Mucosa of rectum (tissue), 2 donors: ENCODE data around the gene CATSPERZ.

ENCODE experiments used
- H3K27ac ChIP-seq, 2 donors: one replicate each; pipeline ENCODE4 v1.7.0; 2013; ENCODE audit warnings: inconsistent platforms in 2 of 2, low read depth in 2 of 2, low read length in 2 of 2
- H3K27me3 ChIP-seq, 2 donors: one replicate each; pipeline ENCODE4 v1.7.0; 2013; ENCODE audit warnings: low read length in 2 of 2; ENCODE audit not compliant: control insufficient read depth in 2 of 2, insufficient read depth in 2 of 2
- H3K36me3 ChIP-seq, 2 donors: one replicate each; pipeline ENCODE4 v1.7.0; 2013; ENCODE audit warnings: low read length in 2 of 2; ENCODE audit not compliant: control insufficient read depth in 2 of 2, insufficient read depth in 2 of 2
- H3K4me1 ChIP-seq, 2 donors: one replicate each; pipeline ENCODE4 v1.7.0; 2013; ENCODE audit warnings: low read length in 2 of 2, mild to moderate bottlenecking in 1 of 2; ENCODE audit not compliant: control insufficient read depth in 2 of 2, insufficient read depth in 2 of 2
- H3K4me3 ChIP-seq, 2 donors: one replicate each; pipeline ENCODE4 v1.7.0; 2013; ENCODE audit warnings: low read length in 2 of 2
- H3K9ac ChIP-seq, 2 donors: one replicate each; pipeline ENCODE4 v1.7.0; 2013; ENCODE audit warnings: low read length in 2 of 2, low read depth in 1 of 2, mild to moderate bottlenecking in 1 of 2
- H3K9me3 ChIP-seq, 2 donors: one replicate each; pipeline ENCODE4 v1.7.0; 2013; ENCODE audit warnings: low read length in 2 of 2; ENCODE audit not compliant: control insufficient read depth in 2 of 2
- donor health status: healthy.
- donor health status: Normal muscosa, but diverticular disease.

Gene CATSPERZ

DNA sequence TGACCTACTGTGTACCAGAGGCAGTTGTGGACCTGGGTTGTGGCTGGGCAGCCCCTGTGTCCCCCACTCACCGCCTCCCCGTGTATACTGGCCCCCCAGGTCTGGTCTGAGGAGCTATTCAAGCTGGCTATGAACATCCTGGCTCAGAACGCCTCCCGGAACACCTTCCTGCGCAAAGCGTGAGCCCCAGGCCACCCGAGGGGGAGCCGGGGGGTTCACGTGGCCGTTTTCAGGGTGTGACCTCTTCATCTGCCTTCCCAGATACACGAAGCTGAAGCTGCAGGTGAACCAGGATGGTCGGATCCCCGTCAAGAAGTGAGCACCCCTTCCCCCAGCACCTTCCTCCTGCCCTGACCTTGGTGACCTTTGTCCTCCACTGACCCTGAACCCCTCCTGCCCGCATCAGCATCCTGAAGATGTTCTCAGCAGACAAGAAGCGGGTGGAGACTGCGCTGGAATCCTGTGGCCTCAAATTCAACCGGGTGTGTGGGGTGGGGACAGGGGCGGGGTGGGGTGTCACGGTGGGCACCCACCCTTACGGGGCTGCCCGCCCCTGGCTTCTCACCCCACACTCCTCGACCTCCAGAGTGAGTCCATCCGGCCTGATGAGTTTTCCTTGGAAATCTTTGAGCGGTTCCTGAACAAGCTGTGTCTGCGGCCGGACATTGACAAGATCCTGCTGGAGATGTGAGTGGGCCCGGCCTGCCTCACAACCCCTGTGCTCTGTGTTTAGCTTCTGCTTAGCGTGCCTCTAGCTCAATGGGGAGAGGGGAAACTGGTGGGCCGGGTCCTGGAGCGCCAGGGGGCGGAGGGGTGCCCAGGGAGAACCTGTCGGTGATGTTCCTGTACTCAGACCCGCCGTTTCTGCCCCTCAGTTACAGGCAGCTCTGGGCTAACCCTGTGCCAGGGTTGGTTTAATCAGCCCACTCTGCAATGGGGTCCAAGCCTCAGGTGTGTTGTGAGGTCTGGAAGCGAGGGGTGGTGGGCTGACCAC lies 44.7 kb upstream of the CATSPERZ start:
- H3K9me3 ChIP-seq: no peaks in the 10 kb centered on the region
- H3K27me3 ChIP-seq: no peaks in the 10 kb centered on the region
- peaks cover 39 to 47% of the 10 kb centered on the region in 2 donors for H3K36me3 ChIP-seq
- H3K9ac ChIP-seq: no peak overlapping the region
- no peak overlapping the region for H3K27ac ChIP-seq
- H3K4me1 ChIP-seq: peaks cover 20 to 23% of the 10 kb centered on the region in 2 donors
- no peak overlapping the region for H3K4me3 ChIP-seq

DNA sequence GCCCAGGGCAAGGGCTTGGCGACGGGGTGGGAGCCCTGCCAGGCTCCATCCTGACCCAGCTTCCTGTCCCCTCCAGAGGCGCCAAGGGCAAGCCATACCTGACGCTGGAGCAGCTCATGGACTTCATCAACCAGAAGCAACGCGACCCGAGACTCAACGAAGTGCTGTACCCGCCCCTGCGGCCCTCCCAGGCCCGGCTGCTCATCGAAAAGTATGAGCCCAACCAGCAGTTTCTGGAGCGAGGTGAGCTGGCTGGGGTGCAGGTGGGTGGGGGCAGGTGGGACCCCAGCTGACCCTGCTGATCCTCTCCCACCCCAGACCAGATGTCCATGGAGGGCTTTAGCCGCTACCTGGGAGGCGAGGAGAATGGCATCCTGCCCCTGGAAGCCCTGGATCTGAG lies 43.9 kb upstream of the CATSPERZ start:
- Histone ChIP-seq H3K9ac (no peak overlapping the region), H3K27ac (no peak overlapping the region), H3K27me3 (no peaks in the 10 kb centered on the region), H3K4me1 (peaks cover 14 to 17% of the 10 kb centered on the region in 2 donors), H3K9me3 (no peaks in the 10 kb centered on the region), H3K36me3 (peaks cover 41 to 50% of the 10 kb centered on the region in 2 donors), H3K4me3 (no peak overlapping the region)

- H3K27me3 ChIP-seq: no peaks in the 10 kb centered on the region
- H3K27ac ChIP-seq: no peak overlapping the region
- H3K4me3 ChIP-seq: no peak overlapping the region
- peaks cover 2 to 6% of the 10 kb centered on the region in 2 donors for H3K4me1 ChIP-seq
- peaks cover 59 to 68% of the 10 kb centered on the region in 2 donors for H3K36me3 ChIP-seq
- H3K9me3 ChIP-seq: no peaks in the 10 kb centered on the region
- no peak overlapping the region for H3K9ac ChIP-seq
Observed at GRCh38 chr11:64258356-64258755, 41.8 kb upstream of the CATSPERZ start.

DNA sequence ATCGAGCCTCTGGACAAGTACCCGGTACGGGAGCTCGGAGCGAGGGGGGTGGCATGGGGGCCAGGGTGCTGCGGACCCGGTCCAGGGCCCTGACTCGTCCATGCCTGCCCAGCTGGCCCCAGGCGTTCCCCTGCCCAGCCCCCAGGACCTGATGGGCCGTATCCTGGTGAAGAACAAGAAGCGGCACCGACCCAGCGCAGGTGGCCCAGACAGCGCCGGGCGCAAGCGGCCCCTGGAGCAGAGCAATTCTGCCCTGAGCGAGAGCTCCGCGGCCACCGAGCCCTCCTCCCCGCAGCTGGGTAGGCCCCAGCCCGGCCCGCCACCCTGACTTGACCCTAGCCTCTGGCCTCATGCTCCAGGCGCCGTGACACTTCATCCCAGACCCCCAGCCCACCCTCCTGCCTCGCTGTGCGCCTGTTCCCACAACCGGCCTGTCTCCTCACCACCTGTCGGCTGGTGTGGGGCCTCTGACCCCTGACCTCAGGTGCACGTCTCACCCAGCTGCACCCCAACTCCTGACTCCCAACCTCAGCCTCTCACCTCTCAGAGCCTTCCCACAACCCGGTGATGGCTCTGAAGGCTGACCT lies 41.1 kb upstream of the CATSPERZ start:
- Histone ChIP-seq H3K36me3 (peaks cover 63 to 73% of the 10 kb centered on the region in 2 donors), H3K4me1 (no peaks in the 10 kb centered on the region), H3K9ac (no peak overlapping the region), H3K9me3 (no peaks in the 10 kb centered on the region), H3K27ac (no peak overlapping the region), H3K4me3 (no peak overlapping the region), H3K27me3 (no peaks in the 10 kb centered on the region)

DNA sequence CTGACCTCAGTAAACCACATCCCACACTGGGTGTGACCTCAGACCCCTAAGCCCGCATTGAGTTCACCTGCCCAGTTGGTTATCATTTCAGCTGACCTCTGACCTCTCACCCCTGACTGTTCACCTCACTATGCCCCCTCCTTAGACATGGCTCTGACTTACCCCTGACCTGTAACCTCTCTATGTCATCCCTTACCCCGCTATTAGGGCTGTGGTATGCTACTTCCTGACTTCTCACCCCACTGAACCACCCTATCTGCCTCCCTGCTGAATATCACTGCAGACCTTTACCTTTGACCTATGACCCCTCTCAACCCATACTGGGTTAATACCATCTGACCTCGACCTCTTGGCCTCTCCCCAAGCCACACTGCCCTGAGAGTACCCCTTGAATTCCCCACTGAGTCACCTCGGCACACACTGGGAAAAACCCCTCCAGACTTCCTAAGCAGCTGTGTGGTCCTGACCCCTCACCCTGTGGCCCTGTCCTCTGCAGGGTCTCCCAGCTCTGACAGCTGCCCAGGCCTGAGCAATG lies 40.6 kb upstream of the CATSPERZ start:
- no peak overlapping the region for H3K27ac ChIP-seq
- no peak overlapping the region for H3K4me3 ChIP-seq
- no peaks in the 10 kb centered on the region for H3K4me1 ChIP-seq
- no peaks in the 10 kb centered on the region for H3K9me3 ChIP-seq
- H3K9ac ChIP-seq: no peak overlapping the region
- no peaks in the 10 kb centered on the region for H3K27me3 ChIP-seq
- peaks cover 62 to 76% of the 10 kb centered on the region in 2 donors for H3K36me3 ChIP-seq

GRCh38 chr11:64260147-64260708 lies 39.9 kb upstream of the CATSPERZ start:
- Histone ChIP-seq H3K9me3 (no peaks in the 10 kb centered on the region), H3K4me1 (no peaks in the 10 kb centered on the region), H3K36me3 (peaks cover 58 to 73% of the 10 kb centered on the region in 2 donors), H3K9ac (no peak overlapping the region), H3K27me3 (no peaks in the 10 kb centered on the region), H3K4me3 (no peak overlapping the region), H3K27ac (no peak overlapping the region)

- Histone ChIP-seq H3K9ac (no peak overlapping the region), H3K27me3 (no peaks in the 10 kb centered on the region), H3K4me3 (no peak overlapping the region), H3K27ac (no peak overlapping the region), H3K4me1 (peaks cover 0 to 2% of the 10 kb centered on the region in 2 donors), H3K9me3 (no peaks in the 10 kb centered on the region), H3K36me3 (peaks cover 59 to 75% of the 10 kb centered on the region in 2 donors)
Observed at GRCh38 chr11:64261556-64262080, 38.5 kb upstream of the CATSPERZ start.

DNA sequence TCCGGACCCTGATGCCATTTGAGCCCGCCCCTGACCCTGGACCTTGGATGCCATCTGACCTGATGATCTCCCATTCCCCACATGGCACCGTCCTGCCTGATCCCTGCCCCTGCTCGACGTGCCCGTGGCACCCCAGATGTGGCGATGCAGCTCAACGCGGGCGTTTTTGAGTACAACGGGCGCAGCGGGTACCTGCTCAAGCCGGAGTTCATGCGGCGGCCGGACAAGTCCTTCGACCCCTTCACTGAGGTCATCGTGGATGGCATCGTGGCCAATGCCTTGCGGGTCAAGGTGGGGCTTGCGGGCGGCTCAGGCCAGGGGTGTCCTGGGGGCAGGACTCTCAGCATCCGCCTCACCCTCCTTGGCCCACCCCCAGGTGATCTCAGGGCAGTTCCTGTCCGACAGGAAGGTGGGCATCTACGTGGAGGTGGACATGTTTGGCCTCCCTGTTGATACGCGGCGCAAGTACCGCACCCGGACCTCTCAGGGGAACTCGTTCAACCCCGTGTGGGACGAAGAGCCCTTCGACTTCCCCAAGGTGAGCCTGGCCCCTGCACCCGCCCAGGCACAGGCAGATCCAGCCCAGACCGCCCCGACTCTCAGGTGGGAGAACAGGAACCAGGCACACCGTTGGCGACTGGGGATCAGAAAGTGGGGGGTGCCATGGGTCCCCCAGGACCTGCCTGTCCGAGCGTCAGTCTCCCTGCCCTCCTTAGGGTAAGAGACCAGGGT lies 37.7 kb upstream of the CATSPERZ start:
- H3K27me3 ChIP-seq: no peaks in the 10 kb centered on the region
- no peak overlapping the region for H3K4me3 ChIP-seq
- H3K4me1 ChIP-seq: peaks cover 3 to 6% of the 10 kb centered on the region in 2 donors
- H3K36me3 ChIP-seq: peaks cover 60 to 71% of the 10 kb centered on the region in 2 donors
- H3K9ac ChIP-seq: no peak overlapping the region
- H3K27ac ChIP-seq: no peak overlapping the region
- no peaks in the 10 kb centered on the region for H3K9me3 ChIP-seq

DNA sequence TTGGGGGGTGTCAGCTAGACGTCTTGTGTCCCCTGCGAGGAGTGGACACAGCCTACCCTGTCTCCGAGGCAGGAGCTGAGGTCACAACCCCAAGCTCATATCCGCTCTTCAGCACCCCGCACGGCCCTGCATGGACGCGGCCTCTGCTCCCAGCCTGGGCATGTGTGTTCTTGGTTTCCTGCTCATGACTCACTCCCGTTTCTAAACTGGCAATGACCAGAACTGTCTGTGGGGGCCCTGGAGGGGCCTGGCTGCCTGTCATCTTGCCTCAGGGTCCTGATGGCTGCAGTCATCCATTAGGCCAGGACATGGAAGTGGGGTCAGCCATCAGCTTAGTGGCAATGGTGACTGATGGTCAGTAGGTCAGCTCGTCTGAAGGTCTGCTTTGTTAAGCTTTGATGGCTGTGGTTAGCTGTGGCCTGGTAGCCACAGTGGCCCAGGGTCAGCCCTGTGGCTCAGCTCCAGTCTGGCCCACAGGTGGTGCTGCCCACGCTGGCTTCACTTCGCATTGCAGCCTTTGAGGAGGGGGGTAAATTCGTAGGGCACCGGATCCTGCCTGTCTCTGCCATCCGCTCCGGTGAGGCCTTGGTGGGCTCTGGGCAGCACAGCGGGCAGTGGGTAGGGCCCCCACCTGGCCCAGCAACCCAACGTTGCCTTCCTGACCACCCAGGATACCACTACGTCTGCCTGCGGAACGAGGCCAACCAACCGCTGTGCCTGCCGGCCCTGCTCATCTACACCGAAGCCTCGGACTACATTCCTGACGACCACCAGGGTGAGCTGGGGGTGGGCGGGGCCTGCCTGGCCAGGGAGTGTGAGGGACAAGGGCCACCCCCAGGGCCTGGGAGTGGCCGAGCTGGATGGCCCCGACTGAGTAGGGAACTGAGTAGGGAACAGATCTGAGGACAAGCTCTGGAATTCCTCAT lies 36.9 kb upstream of the CATSPERZ start:
- no peak overlapping the region for H3K9ac ChIP-seq
- no peaks in the 10 kb centered on the region for H3K27me3 ChIP-seq
- H3K4me1 ChIP-seq: peaks cover 10 to 14% of the 10 kb centered on the region in 2 donors
- H3K9me3 ChIP-seq: no peaks in the 10 kb centered on the region
- peaks cover 60 to 66% of the 10 kb centered on the region in 2 donors for H3K36me3 ChIP-seq
- H3K27ac ChIP-seq: no peak overlapping the region
- no peak overlapping the region for H3K4me3 ChIP-seq
